Peyer's patch (tissue), 4 donors: ENCODE results near the gene PTS.

Experiments used
- POLR2A ChIP-seq, 2 donors: fragments of 450-650 bp; IDR thresholded peaks; one replicate each; pipeline ENCODE4 v1.5.1; 2017; ENCODE audit warnings: antibody characterized with exemption in 2 of 2, mild to moderate bottlenecking in 2 of 2, moderate library complexity in 2 of 2
- TF ChIP-seq, protein P1 (sequence below), 6 experiments: fragments of 450-650 bp in 4 of 6; fragments of 200-600 bp in 2 of 6; sonication (generic) in 1 of 6; IDR thresholded peaks; one replicate each; pipeline ENCODE4 v1.5.1; 2017 to 2019; ENCODE audit warnings: antibody characterized with exemption in 6 of 6, mild to moderate bottlenecking in 3 of 6, moderate library complexity in 1 of 6

DNA sequence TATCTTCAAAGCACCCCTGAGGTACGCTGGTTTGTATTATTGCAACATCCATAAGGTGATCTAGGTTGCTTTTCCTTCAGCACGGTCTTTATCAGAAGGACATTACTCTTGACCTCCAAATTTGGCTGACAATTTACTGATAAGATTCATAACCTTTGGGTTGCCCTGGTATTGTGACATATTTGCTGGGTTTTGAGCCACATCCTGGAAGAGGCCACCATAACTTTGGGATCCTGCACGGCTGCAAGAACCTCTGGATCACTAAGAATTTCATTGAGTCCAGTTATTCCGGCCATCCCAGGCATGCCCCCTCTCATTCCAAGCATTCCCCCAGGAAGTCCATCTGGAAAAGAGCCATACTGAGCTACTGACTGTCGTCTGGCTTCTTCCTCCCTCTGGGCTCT lies 41.0 kb downstream of the PTS start:
- TF ChIP-seq POLR2A (IDR thresholded peaks at IDR 0.05): no peak
- TF ChIP-seq, protein P1, sequence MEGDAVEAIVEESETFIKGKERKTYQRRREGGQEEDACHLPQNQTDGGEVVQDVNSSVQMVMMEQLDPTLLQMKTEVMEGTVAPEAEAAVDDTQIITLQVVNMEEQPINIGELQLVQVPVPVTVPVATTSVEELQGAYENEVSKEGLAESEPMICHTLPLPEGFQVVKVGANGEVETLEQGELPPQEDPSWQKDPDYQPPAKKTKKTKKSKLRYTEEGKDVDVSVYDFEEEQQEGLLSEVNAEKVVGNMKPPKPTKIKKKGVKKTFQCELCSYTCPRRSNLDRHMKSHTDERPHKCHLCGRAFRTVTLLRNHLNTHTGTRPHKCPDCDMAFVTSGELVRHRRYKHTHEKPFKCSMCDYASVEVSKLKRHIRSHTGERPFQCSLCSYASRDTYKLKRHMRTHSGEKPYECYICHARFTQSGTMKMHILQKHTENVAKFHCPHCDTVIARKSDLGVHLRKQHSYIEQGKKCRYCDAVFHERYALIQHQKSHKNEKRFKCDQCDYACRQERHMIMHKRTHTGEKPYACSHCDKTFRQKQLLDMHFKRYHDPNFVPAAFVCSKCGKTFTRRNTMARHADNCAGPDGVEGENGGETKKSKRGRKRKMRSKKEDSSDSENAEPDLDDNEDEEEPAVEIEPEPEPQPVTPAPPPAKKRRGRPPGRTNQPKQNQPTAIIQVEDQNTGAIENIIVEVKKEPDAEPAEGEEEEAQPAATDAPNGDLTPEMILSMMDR (IDR thresholded peaks at IDR 0.05): no peak
